ENCODE data around the gene DUSP8.

Gene DUSP8

GRCh38 chr11:1536065-1536843 lies 35.8 kb downstream of the DUSP8 start:
- no peak overlapping the region for H3K27ac ChIP-seq

GRCh38 chr11:1534682-1535081 lies 37.4 kb downstream of the DUSP8 start:
- no peak for DNase-seq (ENCODE audit: low read depth, low spot score)
- H3K27ac ChIP-seq: no peak overlapping the region

More at GRCh38 chr11:1536065-1536843, 35.8 kb downstream of the DUSP8 start:
- no peak for DNase-seq (ENCODE audit: low read depth, low spot score)

GRCh38 chr11:1534171-1534570 lies 37.9 kb downstream of the DUSP8 start:
- DNase-seq (ENCODE audit: low read depth, low spot score): no peak
- no peak overlapping the region for H3K27ac ChIP-seq

GRCh38 chr11:1533342-1533725 lies 38.7 kb downstream of the DUSP8 start:
- DNase-seq (ENCODE audit: low read depth, low spot score): no peak

GRCh38 chr11:1532606-1533341 lies 39.3 kb downstream of the DUSP8 start:
- DNase-seq (ENCODE audit: low read depth, low spot score): peak; percentile 44

More at GRCh38 chr11:1533342-1533725, 38.7 kb downstream of the DUSP8 start:
- peak overlapping the region; percentile 78 for H3K27ac ChIP-seq

GRCh38 chr11:1532014-1532586 lies 40.0 kb downstream of the DUSP8 start:
- DNase-seq (ENCODE audit: low read depth, low spot score): peak; percentile 61
- peak overlapping the region; percentile 78 for H3K27ac ChIP-seq

More at GRCh38 chr11:1532606-1533341, 39.3 kb downstream of the DUSP8 start:
- peak overlapping the region; percentile 78 for H3K27ac ChIP-seq

GRCh38 chr11:1531449-1532013 lies 40.5 kb downstream of the DUSP8 start:
- DNase-seq (ENCODE audit: low read depth, low spot score): no peak
- peak overlapping the region; percentile 78 for H3K27ac ChIP-seq

- DNase-seq (ENCODE audit: low read depth, low spot score): no peak
- H3K27ac ChIP-seq: peak overlapping the region; percentile 78
These were observed 41.2 kb downstream of the DUSP8 start for GRCh38 chr11:1530686-1531448.

GRCh38 chr11:1529774-1530173 lies 42.3 kb downstream of the DUSP8 start:
- no peak overlapping the region for H3K27ac ChIP-seq

GRCh38 chr11:1529286-1529685 lies 42.8 kb downstream of the DUSP8 start:
- no peak for DNase-seq (ENCODE audit: low read depth, low spot score)
- H3K27ac ChIP-seq: no peak overlapping the region

More at GRCh38 chr11:1529774-1530173, 42.3 kb downstream of the DUSP8 start:
- DNase-seq (ENCODE audit: low read depth, low spot score): no peak

GRCh38 chr11:1528710-1529109 lies 43.4 kb downstream of the DUSP8 start:
- H3K27ac ChIP-seq: no peak overlapping the region
- DNase-seq (ENCODE audit: low read depth, low spot score): no peak

GRCh38 chr11:1526785-1527184 lies 45.3 kb downstream of the DUSP8 start:
- DNase-seq (ENCODE audit: low read depth, low spot score): no peak
- H3K27ac ChIP-seq: no peak overlapping the region

GRCh38 chr11:1523779-1524178 lies 48.3 kb downstream of the DUSP8 start:
- H3K27ac ChIP-seq: no peak overlapping the region
- no peak for DNase-seq (ENCODE audit: low read depth, low spot score)

- no peak overlapping the region for H3K27ac ChIP-seq
- DNase-seq (ENCODE audit: low read depth, low spot score): no peak
These were observed 49.0 kb downstream of the DUSP8 start for GRCh38 chr11:1523077-1523476.

GRCh38 chr11:1522081-1522424 lies 50.0 kb downstream of the DUSP8 start:
- DNase-seq (ENCODE audit: low read depth, low spot score): no peak
- H3K27ac ChIP-seq: no peak overlapping the region

- H3K27ac ChIP-seq: no peak overlapping the region
- no peak for DNase-seq (ENCODE audit: low read depth, low spot score)
These were observed 50.5 kb downstream of the DUSP8 start for GRCh38 chr11:1521382-1522080.

- H3K27ac ChIP-seq: no peak overlapping the region
- DNase-seq (ENCODE audit: low read depth, low spot score): no peak
These were observed 51.3 kb downstream of the DUSP8 start for GRCh38 chr11:1520663-1521267.

- no peak overlapping the region for H3K27ac ChIP-seq
- no peak for DNase-seq (ENCODE audit: low read depth, low spot score)
These were observed 51.8 kb downstream of the DUSP8 start for GRCh38 chr11:1520209-1520662.

Data from epithelial cell of prostate (primary cell).